NT2/D1 (cell line): Measurements from ENCODE around the gene ZZZ3.

Experiments
- SUZ12 ChIP-seq: IDR thresholded peaks from 2 replicates; pipeline ENCODE4 v1.6.1; 2011; ENCODE audit not compliant: insufficient read length, insufficient read depth; ENCODE audit errors: extremely low read depth
- YY1 ChIP-seq: IDR thresholded peaks from 2 replicates; pipeline ENCODE4 v1.6.1; 2011; ENCODE audit not compliant: insufficient read length, insufficient read depth
- ZNF274 ChIP-seq: IDR thresholded peaks from 2 replicates; pipeline ENCODE4 v1.6.1; 2011; ENCODE audit warnings: mild to moderate bottlenecking, low read depth, low read length

DNA sequence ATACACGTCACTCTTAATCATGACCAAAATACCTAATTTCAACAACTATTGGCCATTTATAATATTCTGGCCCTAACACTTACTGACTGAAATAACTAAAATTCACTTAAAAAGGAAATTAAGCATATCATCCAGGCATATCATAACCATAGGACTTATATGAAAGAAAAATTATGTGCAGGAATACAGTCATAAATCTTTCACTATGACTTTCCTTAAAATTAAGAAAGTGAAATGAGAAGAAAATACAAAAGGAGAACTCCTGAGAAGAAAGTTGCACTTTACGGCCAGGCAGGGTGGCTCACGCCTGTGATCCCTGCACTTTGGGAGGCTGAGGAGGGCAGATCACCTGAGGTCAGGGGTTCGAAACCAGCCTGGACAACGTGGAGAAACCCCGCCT lies 9.4 kb downstream of the ZZZ3 start:
- TF ChIP-seq YY1 (no peak), ZNF274 (no peak), SUZ12 (no peak)
